ENCODE data around the gene FPR3.
"Not testable (repeated sequence)": the region's sequence is repeated elsewhere in the genome, so short reads cannot be mapped to it uniquely, and the experiment has no call there.

Gene FPR3, protein sequence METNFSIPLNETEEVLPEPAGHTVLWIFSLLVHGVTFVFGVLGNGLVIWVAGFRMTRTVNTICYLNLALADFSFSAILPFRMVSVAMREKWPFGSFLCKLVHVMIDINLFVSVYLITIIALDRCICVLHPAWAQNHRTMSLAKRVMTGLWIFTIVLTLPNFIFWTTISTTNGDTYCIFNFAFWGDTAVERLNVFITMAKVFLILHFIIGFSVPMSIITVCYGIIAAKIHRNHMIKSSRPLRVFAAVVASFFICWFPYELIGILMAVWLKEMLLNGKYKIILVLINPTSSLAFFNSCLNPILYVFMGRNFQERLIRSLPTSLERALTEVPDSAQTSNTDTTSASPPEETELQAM

DNA sequence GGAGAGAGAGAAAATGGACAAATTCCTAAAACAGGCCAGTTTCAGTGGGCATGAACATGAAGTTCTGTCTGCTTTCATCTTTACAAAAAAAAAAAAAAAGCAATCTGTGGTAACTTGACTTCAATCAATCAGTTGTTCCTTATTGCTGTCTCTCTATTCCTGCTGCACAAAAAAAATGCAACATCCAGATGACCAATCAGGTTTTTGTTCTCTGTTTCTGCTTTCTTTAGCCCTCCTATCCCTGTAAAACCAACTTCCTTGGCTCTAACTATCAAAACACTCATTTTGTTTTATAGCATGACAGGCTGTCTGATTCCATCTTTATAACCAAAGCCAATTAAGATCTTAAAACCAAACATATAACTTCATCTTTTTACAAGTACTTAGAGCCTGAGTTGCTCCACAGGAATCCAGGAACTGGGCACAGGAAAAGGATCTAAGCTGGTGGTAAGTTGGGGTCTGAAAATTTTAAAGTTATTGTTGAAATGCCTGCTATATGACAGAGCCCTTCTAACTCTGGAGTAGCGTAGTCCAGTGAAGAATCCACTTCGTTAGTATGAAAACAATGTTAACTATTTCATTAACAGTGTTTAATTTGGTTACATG lies at the start of gene FPR3:
Gene FPR3 (plus strand): TSS at position 273 of the 606 bp plus-strand sequence. CDS start 28,592 bp downstream, outside the sequence.
- DNase-seq, result no peak

DNA sequence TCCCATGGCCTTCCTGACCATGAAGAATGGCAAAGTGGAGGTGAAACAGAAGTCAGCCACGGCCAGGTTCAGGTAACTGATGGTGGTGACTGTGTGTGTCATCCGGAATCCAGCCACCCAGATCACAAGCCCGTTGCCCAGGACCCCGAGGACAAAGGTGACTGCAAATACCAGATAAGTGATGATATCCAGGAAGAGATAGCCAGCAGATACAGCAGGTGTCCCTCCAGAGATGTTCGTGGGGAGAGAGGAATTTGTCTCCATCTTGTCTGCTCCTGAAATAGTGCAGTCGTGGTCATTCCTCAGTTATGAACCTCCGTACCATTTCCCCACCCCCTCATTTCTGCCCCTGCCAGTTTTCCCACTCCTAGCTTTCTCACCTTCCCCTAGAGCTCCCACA lies 48.2 kb upstream of the FPR3 start:
- no peak for DNase-seq

DNA sequence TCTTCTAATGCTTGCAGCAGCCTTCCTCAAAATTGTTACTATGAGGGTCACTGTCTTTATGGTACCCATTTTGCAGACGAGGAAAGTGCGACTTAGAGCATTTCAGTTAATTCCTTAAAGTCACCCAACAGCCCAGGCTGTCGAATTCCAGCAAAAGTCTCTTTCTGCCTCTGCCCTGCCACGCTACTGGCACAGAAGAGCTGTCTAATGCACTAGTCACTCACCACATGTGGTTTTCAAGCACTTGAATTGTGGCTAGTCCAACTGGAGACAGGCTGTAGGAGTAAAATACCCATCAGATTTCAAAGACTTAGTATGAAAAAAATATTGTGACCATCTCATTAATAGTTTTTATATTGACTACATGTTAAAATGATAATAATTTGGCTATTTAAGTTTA lies 45.0 kb upstream of the FPR3 start:
- no peak for DNase-seq

DNA sequence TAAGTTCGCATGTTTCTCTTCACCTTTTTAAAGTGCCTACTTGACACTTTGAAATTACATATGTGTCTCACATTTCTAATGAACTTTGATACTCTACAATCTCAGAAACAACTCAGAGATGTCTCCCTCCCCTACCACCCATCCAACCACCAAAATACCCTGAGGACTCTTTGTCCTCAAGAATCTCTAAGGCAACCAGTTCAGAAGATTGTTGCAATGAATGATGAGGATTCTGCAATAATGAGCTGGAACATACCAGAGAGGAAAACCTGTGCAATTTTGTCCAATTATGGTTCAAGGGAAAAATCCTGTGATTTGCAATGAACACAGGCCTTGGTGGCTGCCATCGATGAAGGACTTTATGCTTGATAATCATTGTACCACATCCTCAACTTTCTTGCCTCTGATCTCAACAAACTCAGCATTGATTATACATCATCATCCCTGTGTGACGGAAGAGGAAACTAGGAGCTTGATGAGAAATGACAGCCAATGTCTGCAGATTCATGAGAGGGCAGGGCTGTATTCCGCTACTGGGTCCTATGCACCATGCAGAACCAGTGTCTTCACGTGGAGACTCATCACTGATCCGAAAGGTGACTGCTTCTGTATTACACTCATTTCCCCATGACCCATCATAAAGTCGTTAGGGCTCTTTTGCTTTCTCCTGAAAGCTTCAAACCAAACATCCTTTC lies 44.4 kb upstream of the FPR3 start:
- DNase-seq, result no peak

DNA sequence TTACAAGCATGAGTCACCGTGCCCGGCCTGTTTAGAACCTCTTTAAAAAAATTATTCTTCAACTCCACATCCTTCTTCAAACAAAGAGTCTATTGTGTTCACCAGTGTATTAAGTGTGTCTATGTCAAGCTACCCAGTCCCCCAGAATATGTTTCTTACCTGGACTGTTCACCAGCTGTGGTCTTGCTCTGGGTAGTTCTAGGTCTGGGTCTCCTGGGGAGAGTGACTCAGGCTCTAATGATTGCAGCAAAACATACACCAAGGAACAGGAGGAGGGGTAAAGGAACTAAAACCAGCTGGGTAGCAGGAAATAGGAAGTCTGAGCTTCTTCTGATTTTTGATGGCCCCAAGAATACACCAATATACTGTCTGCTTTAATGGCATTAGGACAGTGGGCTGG lies 43.3 kb upstream of the FPR3 start, which contains the start of gene FPR1:
Gene FPR1 (minus strand): TSS at position 224 of the 400 bp plus-strand sequence. CDS start 4,884 bp downstream, outside the sequence.
- no peak for DNase-seq

DNA sequence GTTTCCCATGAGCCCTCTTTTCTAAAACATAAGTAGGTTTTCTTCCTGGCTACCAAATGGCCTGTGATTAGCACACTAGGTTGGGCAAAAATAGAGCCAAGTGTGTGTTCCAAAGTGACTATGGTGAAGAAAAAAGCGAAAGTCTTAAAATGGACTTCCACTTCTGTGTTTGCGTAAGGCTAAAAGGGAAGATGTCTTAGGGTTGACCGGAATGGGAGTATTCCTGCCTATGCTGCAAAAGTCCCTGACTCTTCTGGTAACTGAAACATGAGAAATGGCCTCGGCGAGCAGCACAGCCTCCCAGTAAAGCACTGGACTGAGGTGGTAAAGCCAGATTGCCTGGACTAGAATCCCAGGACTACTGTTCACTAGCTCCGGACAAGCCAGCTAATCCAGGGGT lies 40.8 kb upstream of the FPR3 start:
- DNase-seq, result no peak

DNA sequence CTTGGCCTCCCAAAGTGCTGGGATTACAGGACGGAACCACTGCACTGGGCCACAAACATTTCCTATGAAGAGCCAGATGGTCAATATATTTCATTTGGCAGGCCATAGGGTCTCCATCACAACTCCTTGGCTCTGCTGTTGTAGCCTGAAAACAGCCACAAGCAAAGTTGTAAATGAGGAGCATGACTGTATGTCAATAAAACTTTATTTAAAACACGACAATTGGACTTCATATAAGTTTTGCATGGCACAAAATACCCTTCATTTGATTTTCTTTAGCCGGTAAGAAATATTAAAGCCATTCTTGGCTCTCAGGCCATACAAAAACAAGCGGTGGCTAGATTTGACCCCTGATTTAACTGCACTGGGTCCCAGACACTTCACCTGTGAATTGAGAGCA lies 40.2 kb upstream of the FPR3 start:
- no peak for DNase-seq

DNA sequence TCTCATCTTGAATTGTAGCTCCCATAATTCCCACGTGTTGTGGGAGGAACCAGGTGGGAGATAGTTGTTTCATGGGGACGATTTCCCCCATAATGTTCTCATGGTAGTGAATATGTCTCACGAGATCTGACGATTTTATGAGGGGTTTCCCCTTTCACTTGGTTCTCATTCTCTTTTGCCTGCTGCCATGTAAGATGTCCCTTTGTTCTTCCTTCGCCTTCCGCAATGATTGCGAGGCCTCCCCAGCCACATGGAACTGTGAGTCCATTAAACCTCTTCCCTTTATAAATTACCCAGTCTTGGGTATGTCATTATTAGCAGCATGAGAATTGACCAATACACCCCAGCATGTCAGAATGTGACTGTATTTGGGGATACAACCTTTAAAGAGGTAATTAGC lies 39.4 kb upstream of the FPR3 start:
- DNase-seq, result no peak

DNA sequence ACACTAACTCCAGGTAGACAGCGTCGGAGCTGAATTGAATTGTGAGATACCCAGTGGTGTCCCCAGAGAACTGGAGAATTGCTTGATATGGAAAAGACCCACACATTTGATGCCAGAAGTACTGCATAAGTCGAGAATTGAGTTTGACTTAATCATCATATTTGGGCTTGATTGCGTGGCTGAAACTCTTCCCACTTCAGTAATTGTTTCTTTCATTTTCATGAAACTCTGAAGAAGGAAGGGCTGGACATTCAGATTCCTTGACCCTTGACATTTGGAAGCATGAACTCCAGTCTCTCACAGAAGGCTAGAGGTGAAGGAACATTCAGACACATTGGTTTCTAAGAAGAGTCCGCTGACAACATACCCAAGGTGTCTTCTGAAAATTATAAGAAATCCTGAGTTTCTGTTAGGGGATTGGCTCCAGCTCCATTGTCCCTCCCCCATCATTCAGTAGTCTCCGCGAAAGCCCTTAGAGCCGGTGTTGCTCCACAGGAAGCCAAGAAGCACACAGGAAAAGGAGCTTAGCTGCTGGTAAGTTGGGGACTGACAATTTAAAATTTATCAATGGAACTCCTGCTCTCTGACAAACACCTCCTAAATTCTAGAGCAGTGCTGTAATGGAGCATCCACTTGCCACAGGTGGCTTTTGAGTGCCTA lies 34.1 kb upstream of the FPR3 start, which contains the start of gene FPR2:
Gene FPR2 (plus strand): TSS at position 484 of the 660 bp plus-strand sequence. CDS start 7,479 bp downstream, outside the sequence.
- no peak for DNase-seq

DNA sequence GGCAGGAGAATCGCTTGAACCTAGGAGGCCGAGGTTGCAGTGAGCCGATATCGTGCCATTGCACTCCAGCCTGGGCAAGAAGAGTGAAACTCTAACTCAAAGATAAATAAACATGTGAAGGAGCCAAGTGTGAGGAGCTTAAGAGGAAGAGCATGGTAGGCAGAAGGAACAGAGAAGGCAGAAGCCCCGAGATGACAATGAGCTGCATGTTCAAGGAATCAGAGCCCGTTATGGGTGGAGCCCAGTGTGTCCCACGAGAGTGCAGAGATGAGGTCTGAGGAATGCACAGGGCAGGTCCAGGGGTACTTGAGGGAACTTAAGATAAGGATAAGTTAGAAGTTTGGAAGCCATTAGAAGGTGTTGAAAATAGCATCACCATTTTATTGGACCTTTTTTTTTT lies 33.3 kb upstream of the FPR3 start:
- no peak for DNase-seq

DNA sequence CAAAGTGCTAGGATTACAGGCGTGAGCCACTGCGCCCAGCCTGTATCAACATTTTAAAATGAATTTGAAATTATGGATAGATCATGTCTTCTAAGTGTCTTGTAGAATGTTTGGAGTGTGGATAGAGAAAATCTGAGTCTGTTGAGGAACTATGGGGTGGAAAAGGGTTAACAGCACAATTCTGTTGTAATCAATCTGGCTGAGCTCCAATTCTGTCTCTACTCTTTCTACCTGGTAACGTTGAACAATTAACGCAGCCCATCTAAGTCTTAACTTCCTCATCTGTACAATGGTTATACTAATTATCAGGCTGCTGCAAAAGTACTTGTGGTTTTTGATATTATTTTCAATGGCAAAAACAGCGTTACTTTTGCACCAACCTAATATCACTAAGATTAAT lies 29.9 kb upstream of the FPR3 start:
- no peak for DNase-seq

DNA sequence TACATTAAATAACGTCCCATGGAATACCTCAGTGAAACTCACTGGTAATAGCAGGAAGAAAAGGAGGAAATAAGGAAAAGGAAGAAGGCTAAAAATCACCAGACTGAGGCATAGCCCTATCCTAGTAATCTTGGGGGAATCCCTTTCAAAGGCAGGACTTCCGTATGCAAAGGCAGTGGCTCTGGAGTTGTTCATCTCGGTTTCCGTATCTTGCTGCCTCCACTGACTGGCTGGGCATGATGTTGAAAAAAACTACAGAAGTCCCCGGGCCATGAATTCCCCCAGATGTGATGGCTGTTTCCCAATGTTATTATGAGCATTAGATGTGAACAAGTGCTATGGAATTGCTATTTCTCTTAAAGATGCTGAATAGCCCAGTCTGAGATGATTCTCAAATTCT lies 28.5 kb upstream of the FPR3 start:
- DNase-seq, result no peak

DNA sequence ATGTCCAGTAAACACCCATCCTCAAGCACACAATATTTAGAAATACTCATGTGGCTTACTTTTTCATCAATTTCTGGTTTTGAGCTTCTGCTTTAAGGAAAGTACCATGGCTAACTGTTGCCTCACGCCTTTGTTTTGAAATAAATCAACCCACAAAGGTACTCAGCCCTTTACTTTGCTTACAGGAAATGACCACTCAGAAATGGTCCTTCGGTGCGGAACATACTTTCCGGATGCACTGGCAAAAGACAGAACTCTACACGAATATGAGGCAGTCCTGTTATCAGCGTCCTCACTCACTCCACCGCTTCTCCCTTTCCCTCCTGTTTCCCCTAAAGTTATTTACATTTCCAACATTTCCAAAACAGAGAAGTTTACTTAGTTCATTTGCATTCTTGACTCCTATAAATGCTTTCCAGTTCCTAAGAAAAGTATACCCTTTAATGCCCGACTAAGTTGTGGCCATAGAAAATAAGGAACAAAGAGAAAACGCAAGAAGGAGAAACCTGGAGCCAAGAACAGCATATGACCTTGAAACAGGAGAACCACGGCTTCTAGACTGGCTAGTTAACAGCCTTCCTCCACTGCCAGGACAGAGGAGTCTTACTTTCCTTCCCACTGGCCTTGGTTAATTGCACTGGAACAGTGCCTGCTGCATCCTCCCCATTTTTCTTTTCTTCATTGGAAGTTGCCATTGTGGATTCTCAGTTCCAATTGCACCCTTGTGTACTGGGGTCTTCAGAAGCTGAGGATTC lies 23.4 kb upstream of the FPR3 start:
- DNase-seq, result no peak

DNA sequence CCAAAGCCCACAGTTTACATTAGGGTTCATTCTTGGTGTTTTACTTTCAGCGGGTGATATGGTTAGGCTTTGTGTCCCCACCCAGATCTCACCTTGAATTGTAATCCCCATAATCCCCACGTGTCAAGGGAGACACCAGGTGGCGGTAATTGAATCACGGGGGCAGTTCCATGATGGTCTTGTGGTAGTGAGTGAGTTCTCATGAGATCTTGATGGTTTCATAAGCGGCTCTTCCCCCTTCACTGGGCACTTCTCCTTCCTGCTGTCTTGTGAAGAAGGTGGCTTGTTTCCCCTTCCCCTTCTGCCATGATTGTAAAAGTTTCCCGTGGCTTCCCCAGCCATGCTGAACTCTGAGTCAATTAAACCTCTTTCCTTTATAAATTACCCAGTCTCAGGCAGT lies 22.0 kb upstream of the FPR3 start:
- no peak for DNase-seq

DNA sequence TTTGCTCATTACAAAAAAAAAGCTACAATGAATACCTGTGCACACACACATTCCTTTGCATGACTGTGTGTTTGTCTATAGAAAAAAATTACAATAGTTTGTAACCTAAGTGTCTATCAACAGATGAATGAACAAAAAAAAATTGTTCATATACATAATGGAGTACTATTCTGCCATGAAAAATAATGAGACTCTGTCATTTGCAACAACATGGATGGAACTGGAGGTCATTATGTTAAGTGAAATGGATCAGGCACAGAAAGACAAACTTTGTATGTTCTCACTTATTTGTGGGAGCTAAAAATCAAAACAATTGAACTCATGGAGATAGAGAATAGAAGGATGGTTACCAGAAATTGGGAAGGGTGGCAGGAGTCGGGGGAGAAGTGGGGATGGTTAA lies 18.4 kb upstream of the FPR3 start:
- not testable (repeated sequence) for DNase-seq

DNA sequence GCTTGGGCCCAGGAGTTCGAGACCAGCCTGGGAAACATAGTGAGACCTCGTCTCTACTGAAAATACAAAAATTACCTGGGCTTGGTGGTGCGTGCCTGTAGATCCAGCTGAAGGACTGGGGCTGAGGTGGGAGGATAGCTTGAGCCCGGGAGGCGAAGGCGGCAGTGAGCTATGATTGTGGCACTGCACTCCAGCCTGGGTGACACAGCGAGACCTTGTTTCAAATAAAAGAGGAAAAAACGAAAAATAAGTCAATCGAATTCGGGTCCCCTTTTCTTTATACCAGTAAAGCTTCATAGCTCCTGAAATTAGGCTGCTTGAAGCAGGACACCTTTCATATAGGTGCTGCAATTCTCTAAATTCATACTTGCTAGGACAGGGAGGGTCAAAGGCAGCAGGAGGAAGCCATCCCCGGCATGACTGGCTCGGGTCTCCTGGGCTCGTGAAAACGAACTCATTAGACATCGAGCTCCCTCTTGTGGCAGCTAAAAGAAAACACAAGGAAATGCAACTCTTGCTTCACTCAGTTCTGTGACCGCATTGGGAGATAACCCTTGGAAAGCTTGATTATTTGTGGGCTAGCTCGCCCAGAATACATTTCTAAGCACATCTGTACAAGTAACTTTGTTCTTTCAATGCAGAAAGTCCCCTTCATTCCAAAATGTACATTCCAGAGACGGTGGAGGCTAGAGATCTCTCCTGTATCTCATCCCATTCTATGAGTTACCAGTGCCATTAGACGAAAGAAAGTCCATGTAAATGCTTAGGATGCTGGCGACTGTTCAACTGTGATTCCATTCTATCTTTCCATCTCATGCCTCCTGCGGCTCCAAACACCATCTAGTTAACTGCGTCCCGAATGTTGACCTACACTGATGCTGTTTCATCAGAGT lies 17.1 kb upstream of the FPR3 start:
- peak; percentile 57 for DNase-seq

DNA sequence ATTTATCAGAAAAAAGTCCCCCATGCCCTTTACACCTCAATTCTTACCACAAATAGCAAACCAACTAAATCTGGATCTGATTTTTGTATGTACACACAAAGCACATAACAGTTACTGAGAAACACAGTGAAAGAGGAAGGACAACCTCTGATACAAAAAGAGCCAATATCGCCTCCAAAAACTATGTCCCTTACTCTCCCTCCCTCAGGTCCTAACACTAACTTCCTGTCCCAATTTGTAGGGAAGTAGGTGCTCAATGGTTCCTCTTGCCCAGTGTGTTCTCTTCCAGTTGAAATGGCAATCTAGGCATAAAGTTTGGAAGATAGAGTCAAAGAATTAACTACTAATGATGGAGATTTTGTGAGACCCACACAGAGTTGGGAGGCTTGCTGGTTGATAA lies 15.8 kb upstream of the FPR3 start:
- DNase-seq, result no peak

DNA sequence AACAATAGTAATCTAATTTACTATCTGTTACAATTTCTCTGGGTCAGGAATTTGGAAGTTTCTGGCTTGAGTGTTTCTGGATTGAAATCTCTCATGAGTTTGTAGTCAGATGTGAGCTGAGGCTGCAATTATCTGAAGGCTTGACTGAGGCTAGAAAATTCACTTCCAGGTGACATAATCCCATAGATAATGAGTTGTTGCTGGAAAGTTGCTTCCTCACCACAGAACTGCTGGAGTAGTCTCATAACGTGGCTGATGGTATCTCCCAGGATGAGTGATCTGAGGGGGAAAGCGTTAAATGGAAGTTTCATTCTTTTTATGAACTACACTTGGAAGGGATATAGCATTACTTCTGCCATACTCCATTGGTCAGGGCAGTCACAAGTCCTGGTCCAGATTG lies 15.3 kb upstream of the FPR3 start:
- no peak for DNase-seq

DNA sequence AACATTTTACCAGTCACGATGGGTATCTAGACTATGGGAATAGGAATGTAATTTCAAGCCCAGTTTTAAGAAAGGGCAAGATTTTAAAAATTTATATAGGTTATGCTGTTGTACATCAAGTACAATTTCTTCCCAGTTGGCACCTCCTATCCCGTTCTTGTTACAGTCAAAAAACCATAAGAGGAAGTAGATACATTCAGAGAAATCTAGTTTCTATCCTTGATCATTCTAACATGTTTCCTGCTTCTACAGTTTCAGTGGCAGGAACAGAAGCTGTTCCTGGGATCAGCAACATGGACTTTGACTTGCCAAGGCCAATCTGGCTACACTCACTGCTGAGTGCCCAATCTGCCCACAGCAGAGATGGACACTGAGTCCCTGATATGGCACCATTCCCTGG lies 14.7 kb upstream of the FPR3 start:
- DNase-seq, result no peak

DNA sequence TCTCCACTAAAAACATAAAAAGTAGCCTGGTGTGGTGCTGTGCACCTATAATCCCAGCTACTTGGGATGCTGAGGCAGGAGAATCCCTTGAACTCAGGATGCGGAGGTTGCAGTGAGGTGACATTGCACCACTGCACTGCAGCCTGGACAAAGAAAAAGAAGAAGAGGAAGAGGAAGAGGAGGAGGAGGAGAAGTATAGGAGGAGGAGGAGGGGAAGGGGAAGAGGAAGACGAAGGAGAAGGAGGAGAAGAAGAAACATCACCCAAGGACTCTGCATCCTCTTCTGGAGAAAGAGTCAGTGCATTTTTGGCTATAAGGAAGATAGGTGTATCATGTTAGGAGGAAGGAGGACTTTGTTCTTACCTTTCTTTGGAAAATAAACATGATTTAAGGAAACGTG lies 13.0 kb upstream of the FPR3 start:
- DNase-seq, result no peak

DNA sequence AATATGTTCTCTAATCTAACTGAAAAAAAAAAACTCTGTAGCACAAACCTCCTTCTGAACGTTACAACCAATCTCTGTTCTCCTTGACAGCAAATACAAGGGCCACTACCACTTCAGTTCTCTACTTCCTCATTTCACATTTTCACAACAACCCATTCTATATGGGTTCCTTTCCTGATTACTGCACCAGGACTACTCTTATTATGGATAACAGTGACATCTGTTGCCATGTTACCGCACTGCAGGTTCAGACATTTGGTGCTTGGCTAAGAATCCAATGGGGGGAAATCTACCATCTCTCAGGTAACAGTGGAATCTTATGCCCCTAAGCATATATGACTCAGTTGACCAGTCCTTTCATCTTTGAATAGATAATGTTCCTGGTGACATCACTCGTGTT lies 11.6 kb upstream of the FPR3 start:
- no peak for DNase-seq
